GM18861 (cell line): ENCODE results near the gene SRL.
A peak's percentile ranks its signal among the peaks of the same experiment; 100 is the strongest.

ENCODE experiments used
- ATAC-seq: cut with Tn5 transposase; IDR thresholded peaks from one replicate; pipeline ENCODE4 v1.9.1; 2021; ENCODE audit not compliant: unreplicated experiment

Gene SRL

DNA sequence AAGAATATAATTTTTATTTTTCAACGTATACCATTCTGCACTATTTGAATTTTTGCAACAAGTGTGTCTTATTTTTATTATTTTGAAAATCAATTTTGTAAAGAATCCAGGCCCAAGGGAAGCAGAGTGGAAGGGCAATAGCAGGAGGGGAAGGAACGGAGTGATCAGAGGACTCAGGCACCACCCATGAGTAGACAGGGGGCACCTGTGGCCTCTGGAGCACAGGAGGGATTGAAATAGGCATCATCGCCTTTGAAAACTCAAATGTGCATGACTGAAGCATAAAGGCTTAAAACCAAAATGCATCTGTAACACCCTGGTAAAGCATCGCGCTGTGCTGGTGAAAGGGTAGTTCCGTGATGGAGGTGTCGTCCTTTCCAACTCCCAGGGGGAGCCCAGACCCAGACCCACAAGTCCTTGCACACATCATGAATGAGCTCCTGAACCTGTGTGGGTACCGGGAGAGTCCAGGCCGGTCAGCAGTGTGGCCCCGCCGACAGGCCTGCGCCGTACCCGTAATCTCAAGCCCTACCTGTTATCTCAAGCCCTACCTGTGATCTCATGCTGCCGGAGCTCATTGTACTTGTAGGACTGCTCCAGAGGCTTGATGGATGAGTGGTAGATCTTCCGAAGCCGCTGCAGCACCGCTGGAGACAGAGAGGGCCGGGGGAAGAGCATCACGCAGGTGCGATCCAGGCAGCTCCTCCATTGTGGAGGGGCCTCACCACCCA lies 39.1 kb downstream of the SRL start:
- no peak for ATAC-seq

DNA sequence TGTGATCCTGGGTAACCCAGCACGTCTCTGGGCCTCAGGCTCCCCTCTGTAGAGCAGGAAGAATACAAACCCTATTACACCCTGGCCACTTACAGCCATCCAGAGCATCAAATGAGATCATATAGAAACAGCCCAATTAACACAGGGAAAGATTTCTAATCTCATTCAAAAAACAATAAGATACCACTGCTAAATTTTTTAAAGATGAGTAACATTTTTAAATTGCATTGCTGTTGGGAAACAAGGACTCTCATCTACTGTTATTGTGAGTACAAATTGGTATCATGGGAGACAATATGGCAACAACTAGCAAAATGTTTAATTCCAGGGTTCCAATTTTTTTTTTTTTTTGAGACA lies 41.1 kb downstream of the SRL start:
- no peak for ATAC-seq

DNA sequence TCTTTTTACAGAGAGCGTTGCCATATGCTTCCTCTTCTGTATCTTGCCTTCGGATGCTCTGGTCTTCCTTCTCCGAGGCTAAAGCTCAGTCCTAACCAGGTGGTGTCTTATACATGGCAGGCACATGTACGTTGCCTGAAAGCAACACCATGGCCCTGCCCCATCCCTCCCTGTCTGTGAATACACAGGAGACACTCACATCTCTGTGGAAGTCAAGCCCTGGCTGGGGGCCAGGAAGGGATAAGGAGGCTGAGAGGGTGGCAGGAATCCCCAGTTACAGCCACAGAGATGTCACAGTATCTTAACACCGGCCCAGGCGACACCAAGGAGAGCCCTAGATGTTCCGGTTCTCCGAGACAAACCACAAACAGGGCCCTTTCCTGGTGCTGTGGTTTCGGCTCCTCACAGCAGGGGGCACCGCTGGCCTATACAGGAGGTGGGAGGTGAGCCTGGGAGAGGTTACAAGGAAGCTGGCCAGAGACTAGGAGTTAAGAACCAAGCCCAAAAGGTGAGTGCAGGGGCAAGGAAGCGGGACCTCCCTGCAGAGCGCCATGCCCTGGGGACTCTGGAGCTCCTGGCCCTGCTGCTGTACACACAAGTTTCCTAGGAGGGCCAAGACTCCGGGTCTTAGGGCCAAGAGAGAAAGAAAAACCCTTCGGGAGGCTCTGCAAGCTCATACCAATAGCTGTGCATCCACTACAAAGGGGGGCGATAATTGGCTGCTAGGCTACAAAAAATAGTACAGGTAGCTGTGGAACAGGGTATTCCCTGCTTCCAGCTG lies 41.7 kb downstream of the SRL start:
- ATAC-seq = no peak

DNA sequence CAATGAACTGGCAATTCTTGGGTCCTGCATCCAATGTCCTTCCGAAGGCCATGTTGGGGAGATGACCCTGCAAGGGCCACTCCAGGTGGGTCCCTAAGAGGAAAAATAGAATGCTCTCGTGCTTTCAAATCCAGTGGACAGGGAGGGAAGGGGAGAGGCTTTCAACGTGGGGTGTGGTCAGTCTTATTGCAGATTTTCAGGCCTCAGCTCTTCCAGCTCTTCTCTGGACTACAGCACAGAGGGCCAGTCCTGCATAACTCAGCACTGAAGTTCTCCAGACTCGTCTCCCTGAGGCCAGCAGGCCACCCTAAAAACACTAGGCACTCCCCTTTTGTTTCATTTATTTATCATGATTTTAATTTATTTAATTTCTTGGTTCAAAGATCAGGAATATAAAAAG lies 43.1 kb downstream of the SRL start:
- ATAC-seq = no peak

DNA sequence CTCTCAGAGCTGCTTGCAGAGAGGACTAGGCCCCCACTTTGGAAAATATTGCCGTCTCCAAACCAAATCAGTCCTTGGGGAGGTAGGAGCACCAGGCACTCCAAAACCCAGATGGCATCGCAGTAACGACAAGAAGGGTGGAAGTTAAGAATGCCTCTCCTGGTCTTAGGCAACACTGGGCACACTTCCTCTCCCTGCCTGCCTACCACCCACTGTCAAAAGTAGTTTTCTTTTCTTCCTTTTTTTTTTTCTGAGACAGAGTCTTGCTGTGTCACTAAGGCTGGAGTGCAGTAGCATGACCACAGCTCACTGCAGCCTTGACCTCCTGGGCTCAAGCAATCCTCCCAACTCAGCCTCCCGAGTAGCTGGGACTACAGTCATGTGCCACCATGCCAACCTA lies 47.2 kb downstream of the SRL start:
- ATAC-seq = no peak

DNA sequence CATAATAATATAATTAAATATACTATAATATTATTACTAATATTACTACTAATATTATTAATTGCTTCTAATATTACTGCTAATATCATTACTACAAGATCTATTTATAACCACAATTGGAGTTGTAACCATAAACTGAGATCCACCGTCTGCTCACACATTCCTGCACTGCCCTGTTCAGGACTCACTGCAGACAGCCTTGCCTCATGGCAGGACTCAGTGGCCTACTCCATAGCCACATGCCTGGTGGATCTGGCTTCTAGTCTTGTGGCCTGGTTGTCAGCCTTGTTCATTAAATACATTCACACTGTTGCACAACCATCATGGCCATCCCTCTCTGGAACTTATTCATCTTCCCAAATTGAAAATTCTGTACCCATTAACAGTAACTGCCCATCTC lies 48.0 kb downstream of the SRL start:
- ATAC-seq = no peak

DNA sequence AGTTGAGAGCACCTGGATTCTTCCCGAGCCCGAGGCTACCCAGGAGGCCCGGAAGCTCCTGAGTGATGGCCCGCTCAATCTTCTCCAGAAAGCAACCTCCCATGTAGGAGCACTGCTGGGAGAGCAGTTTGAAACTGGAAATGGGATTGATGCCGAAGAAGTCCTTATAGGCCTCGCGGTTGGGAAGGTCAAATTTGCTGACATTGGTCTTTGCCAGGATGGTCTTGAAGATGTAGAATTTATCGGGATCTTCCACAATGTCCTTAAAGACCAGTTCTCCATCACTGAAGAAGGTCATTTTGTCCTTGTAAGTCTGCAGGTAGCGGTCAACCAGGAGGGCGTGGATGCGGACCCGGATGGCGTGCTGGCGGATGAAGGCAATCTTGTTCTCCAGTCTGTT lies 49.7 kb downstream of the SRL start:
- ATAC-seq = no peak

DNA sequence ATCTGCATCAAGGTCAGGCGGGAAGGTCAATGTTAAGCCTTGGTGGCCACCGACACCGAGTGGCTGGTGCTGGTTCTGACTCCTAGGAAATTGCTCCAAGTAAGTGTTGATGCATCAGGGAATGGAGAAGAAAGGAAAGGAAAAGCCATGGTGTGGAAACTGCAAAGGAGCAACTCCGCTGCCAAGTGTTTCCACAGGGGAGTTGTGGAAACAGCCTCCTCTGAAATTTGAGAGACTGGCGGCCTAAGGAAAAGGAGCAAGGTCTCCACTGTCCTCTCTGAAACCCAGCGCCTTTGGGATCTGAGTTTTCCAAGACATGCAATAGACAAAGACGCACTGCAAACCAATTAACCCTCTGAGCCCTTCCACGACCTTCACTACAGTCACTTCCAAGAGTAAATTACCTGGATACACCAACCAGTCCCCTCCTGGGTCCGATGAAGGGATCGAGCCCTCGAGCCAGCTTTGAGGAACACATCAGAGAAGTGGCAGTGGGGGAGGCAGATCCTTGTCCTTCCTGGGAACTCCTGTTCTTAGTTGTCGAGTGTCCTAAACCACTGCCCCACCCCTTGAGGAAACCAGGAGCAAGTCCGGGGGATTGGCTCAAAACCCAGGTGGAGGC lies 51.1 kb downstream of the SRL start:
- no peak for ATAC-seq

DNA sequence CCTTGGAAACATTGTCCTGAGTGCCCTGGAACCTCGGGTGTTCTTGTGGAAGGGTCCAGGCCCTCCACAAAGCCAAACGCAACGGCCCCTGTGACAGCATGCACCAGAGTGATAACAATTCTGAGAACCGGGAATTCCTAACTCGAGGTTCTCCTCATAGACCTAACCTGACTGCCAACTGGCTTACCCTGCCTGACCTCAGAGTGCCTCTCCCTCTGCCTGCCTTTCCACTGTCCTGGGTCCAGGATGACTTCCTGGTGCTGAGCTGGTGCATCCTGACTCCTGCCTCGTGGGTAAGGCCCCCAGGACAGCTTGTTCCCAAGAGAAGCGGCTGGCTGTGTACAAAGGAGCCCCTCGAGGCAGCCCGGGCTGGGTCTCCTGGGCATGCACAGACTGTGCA lies 51.8 kb downstream of the SRL start:
- no peak for ATAC-seq

DNA sequence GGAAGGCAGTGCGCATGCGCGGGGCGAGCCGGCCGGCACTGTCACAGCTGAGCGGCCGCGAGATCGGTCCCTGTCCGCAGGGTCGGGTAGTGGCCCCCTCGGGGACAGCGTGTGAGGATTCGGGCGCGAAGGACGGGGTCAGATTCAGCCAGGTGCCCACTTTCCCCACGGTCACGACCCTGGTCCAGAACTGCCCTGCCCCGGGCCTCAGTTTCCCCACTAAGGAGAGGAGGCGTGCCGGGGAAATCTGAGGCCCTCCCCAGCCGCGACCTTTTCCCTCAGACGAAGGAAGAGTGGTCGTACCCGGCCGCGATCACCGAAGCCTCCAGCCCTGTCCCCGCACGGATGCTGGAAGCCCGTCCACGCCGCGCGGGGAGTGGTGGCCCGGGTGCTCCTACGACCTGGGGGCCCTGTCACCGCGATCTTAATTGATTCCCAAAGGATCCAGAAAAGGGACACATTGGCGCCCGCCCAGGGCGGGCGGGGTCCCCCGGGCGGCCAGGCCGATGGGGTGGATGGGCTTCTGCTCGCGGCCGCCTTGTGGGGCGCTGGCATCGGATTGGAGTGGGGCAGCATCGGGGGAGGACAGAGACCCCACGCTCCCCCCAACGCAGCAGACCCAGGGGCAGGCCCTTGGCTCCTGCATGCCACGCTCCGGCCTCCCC lies 57.7 kb downstream of the SRL start:
- ATAC-seq = no peak

DNA sequence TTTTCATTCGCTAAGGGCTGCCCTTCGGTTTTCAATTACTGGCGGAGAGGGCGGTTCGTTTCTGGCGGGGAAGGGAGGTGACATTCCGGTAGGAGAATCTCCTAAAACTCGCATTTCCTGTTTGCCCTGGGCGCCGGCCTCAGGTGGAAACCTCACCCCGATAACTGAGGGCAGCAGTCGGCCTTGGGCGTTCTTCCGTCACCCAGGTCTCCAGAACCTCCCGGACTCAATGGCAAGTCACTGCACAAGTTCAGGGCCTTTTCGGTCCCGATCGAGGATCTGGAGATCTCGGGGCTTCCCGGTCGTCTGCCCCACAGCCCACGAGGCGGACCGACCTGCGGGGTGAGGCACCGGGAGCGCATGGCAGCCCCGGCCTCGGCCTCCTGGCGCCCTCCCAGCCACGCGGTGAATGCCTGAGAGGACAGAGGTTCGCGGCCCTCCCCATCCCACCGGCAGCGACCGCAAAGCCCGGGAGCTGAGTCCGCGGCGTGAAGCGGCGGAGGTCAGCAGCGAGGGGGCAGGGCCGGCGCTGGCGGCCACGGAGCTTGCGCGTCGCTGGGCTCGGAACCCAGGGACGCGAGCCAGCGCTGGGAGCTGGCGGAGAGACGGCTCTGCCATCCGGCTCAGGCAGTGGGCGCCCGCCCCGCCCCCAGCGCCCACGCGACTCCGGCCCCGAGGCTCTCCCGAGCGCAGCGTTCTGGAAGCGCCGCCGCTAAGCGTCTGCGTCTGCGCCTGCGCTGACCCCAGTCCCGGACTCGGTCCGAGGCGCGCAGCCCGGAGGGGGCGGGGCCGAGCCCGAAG lies 58.4 kb downstream of the SRL start:
- ATAC-seq = peak; percentile 72

DNA sequence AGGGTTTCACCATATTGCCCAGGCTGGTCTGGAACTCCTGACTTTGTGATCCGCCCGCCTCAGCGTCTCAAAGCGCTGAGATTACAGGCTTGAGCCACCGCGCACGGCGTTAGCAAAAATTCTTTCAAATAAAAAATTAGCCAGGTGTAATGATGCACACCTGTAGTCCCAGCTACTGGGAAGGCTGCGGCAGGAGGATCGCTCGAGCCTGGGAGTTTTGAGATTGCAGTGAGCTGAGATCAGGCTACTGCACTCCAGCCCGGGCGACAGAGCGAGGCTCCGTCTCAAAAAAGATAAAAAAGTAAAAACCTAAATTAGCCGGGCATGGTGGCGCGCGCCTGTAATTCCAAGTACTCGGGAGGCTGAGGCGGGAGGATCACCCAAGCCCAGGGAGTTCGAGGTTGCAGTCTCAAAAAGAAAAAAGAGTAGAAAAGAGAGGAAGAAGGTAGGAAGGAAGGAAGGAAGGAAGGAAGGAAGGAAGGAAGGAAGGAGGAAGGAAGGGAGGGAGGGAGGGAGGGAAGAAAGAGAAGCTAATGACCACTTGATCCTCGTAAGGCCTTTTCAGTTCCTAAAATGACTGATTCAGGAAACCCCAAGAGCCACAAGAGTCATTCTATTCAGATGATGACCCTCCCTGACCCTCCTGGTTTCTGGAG lies 59.2 kb downstream of the SRL start:
- ATAC-seq = peak; percentile 21

DNA sequence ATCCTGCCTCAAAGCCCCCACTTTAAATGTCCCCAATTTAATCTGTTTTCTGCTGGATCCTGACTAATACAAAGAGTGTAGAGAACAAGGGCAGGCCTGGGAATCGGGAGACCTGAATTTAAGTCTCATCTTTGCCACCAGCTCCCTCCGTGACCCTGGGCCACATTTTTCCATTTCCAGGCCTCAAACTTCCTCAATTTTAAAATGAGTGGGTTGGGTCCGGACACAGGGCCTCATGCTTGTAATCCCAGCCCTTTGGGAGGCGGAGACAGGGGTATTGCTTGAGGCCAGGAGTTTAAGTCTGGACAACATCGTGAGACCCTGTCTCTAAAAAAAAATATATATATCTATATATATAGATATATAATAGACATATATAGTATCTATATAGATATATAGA lies 61.4 kb downstream of the SRL start:
- ATAC-seq = no peak

DNA sequence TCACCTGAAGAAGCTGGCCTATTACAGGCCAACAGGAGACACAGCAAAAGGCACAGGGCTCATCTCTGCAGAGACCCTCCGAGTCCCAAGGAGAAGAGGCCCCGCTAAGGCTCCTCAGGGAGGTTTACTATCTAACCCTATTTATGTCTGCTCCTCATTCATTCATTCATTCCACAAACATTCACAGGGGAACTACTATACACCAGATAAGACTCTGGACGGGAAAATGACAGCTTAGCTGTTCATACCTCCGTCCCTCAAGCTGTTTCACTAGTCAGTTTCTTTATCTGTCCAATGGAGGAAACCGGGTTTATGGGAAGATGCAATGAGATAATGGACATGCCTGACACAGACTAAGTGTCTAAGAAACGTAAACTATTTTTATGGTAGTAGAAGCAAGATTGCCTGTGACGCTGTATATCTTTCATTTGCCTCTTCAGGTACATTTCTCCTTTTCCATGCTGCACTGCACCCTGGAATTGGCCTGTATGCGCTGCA lies 62.1 kb downstream of the SRL start:
- ATAC-seq = no peak

DNA sequence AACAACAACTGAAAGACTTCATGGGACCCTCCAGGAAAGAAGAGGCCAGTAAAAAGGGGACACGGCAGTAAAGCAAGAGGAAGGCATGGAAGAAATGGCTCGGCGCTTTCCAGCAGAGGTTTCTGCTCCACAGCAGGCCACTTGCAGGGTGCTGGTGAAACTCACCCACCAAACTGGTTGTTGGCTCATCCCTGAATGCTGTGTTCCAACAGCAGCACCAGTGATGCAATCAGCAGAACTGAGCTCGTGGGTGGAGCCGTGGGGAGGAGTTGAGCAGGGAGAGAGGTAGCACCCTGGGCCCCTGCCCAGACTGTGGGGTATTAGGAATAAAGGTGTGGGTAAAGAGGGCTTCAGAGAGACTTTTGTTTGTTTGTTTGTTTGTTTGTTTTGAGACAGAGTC lies 62.9 kb downstream of the SRL start:
- ATAC-seq = no peak

DNA sequence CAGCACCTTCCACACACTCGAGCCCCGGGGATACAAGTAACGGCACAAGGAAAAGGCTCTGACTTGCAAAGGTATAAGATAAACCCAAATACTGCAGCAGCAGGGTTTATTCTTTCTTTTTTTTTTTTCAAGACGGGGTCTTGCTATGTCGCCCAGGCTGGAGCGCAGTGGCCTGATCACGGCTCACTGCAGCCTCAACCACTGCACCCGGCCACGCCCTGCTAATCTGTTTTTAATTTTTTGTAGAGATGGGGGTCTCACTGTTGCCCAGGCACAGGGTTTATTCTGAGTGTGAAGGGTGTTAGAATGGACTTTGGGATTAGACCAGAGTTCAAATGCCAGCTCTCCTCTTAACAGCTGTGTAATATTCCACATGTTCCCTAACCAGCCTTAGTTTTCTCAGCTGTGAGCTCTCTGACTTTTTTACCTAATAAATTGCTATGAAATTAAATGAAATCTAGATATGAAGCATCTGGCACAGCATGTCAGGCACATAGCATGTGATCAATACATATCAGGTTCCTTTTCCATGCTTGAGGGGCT lies 63.3 kb downstream of the SRL start:
- ATAC-seq = no peak

DNA sequence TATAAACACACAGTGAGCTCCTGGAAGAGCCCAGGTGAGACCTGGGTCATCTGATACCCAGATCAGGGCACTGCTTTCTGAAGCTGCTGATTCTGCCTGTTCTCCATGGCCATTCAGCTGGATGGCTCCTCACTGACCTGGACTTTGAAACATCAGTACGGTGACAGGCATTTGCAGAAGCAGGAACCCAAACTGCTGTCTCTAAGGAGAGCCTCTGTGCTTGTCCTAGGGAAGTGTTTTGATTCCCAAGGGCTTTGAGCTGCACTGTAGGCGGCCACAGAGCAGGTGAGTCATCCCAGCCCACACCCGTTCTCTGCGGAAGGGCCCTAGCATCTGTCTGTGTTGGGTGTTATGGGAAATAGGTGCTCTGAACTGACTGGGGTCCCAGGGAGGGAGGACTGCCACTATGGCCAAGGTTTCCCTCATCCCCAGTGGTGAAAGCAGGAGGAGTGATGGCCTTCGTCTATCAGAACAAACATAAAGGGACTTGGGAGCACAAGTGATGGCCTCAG lies 64.9 kb downstream of the SRL start:
- ATAC-seq = no peak

DNA sequence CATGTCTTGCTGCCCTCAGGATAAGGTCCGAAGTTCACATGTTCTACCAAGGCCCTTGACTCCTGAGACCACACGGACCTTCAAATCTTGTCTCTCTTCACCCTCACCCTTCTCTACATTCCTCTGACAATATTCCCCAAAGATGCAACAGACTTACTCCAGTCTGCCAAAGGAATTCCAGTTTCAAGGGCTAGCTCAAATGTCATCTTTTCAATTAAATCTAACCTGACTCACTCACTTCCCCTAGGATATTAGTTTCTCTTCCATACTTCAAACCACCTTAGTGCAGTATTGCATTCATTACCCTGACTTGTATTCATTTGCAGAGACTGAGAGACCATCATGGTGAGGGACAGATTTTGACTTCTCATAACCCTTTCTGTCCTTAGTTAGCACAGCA lies 66.0 kb downstream of the SRL start:
- ATAC-seq = no peak

DNA sequence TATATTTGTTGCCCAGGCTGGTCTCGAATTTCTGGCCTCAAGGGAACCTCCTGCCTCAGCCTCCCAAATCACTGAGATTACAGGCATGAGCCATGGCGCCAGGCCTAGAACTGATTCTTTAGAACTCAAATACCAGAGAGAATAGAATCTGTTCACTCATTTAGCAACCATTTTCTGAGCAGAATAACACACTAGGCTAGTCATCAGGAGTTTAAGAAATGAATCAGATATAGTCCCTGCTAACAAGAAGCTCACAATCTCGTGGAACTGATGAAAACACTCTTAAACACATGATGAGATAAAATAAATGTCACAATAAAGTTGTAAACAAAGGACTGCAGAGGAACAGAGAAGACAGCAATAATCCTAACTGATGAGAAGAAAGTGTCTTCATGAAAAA lies 69.8 kb downstream of the SRL start:
- no peak for ATAC-seq

DNA sequence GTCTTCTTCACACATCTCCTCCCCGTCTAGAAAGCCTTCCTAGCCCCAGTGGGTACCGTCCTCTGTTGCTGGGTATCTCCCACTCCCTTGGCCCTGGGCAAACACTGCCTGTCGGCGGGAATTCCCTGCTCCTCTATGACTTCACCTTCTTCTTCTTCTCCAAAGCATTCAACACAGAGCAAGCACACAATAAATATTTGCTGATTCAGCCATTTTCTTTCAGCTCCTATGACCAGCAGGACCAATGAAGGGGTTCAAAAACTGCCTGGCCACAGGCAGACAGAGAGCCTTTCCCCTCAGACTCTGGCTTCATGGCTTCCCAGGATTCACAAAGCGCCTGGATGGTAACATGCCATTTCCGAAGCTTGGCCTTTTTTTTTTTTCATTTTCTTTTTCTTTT lies 72.5 kb downstream of the SRL start:
- no peak for ATAC-seq
